GM10248 (cell line): ENCODE data around the gene TSPAN5.
A peak's percentile ranks its signal among the peaks of the same experiment; 100 is the strongest.

Experiments used
- CTCF ChIA-PET: fragments of 300-600 bp; sonication (Branson Sonifier 250); formaldehyde crosslinking; extraction: SDS; loops from one replicate; lab custom pipeline; 2021; ENCODE audit warnings: antibody characterized with exemption; lab: Yijun Ruan, JAX
- POLR2A ChIA-PET: fragments of 350-650 bp; sonication (Branson Sonifier 250); formaldehyde crosslinking; extraction: SDS; loops from one replicate; lab custom pipeline; 2020; ENCODE audit warnings: antibody characterized with exemption; lab: Yijun Ruan, JAX
- DNase-seq: peaks from one replicate; pipeline ENCODE4 v3.0.0; 2012; ENCODE audit errors: extremely low spot score
- TF ChIP-seq, protein P1 (sequence below): IDR thresholded peaks from 2 replicates; pipeline ENCODE4 v1.5.1; 2012; ENCODE audit warnings: mild to moderate bottlenecking, low read depth; ENCODE audit errors: extremely low read depth, missing control alignments, control extremely low read depth

Gene TSPAN5

DNA sequence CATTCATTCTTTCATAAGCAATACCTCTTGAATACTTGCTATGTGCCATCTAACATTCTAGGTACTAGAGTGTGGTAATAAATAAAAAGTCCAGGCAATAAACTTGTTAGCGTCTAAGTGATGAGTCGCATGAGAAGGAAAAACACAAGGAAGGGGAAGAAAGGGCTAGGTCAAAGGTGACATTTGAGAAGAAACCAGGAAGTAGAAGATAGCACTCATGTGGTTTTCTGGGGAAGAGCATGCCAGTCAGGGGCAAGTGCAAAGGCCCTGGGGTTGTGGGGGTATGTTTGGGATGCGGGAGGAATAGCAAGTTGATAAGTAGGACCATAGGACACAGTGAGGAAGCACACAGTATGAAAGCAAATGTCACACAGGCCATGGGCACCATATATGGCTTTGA, 157.0 kb downstream of the TSPAN5 start:
- TF ChIP-seq, protein P1, sequence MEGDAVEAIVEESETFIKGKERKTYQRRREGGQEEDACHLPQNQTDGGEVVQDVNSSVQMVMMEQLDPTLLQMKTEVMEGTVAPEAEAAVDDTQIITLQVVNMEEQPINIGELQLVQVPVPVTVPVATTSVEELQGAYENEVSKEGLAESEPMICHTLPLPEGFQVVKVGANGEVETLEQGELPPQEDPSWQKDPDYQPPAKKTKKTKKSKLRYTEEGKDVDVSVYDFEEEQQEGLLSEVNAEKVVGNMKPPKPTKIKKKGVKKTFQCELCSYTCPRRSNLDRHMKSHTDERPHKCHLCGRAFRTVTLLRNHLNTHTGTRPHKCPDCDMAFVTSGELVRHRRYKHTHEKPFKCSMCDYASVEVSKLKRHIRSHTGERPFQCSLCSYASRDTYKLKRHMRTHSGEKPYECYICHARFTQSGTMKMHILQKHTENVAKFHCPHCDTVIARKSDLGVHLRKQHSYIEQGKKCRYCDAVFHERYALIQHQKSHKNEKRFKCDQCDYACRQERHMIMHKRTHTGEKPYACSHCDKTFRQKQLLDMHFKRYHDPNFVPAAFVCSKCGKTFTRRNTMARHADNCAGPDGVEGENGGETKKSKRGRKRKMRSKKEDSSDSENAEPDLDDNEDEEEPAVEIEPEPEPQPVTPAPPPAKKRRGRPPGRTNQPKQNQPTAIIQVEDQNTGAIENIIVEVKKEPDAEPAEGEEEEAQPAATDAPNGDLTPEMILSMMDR = no peak
- no peak for DNase-seq
- CTCF ChIA-PET = interaction anchor here (1.3 kb wide), 1 partner anchor 12 kb away, joined by 3 read pairs; no protein-coding TSS in a partner anchor
- POLR2A ChIA-PET = no interaction called here

DNA sequence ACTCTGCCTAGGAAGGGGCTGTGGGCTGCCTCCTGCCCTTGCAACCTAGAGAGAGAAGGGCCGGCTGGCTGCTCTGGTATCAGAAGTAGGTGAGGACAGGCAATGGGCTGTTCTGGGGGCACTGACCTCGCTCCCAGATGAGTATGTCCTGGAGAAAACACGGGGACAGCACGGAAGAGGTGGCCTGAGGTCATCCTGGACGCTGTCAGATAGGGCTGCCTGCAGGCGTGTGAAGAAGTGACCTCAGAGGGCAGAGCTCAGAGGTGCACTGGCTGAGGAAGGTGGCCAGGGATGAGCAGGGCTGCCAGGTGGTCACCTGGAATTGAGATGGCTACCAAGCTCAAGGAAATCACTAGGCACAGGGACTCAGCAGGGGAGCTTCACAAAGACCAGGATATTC, 159.6 kb downstream of the TSPAN5 start:
- DNase-seq = no peak
- TF ChIP-seq, protein P1 = no peak
- ChIA-PET POLR2A (no interaction called here), CTCF (interaction anchor here (1.5 kb wide), 1 partner anchor 17 kb away, joined by 5 read pairs; no protein-coding TSS in a partner anchor)

- no peak for DNase-seq
- TF ChIP-seq, protein P1 = no peak
- ChIA-PET CTCF (interaction anchor here (1.3 to 4.8 kb wide), 4 partner anchors 10 to 77 kb away, joined by 3 to 14 read pairs (median 5); no protein-coding TSS in a partner anchor), POLR2A (no interaction called here)
Observed at GRCh38 chr4:98496152-98496845, 162.1 kb downstream of the TSPAN5 start.

GRCh38 chr4:98493296-98493695, 165.1 kb downstream of the TSPAN5 start:
- CTCF ChIA-PET = interaction anchor here (4.8 kb wide), 1 partner anchor 25 kb away, joined by 14 read pairs; no protein-coding TSS in a partner anchor
- DNase-seq = peak; percentile 35
- TF ChIP-seq, protein P1 = no peak
- POLR2A ChIA-PET = no interaction called here

DNA sequence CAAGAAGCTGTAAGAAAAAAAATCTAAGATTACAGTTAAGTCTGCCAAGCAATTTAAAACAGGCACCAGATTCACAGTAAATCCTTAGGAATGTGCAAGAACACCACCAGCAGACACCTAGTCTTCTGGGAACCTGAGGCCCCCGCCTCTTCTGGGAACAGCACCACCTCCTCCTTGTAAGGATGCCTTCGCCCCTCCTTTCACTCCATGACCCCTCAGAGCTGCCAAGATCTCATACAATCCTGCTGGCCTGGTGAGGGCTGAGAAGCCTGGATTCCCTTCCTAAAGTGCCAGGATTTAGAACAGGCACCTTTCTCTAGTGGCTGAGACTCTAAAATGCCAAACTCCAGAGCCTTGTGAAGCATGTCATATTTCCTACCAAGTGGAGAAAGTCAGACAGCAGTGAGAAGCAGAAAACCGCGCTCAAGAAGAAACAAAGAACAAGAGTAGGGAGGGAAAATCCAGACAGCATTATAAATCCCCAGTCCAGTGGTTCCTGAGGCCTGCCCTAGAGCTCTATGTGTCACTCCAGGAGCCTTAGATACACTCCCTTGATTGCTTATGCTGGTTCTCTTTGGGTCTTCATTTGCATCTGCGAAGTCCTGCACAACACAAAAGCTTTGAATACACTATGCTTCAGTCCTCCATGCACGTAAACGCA, 166.4 kb downstream of the TSPAN5 start:
- no peak for DNase-seq
- ChIA-PET POLR2A (no interaction called here), CTCF (interaction anchor here (1.1 to 4.8 kb wide), 3 partner anchors 9 to 24 kb away, joined by 3 to 14 read pairs (median 4); no protein-coding TSS in a partner anchor)
- TF ChIP-seq, protein P1 = no peak

DNA sequence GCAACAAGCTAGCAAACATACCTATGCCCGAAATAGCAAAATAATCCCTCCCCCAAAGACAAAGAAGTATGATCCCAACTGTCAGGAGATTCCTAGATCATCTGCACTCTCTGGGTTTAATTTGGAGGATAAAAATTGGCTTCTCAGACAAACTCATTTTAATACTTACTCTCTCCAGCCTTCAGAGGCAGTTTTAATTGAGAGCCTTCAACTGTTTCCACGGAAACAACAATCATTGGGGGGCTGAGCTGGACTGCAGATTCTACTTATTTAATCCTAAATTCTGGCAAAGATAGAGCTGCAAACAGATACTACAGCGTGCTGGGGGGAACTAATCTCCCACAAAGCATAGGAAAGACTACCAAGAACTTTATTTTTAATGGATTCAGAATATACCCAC, 168.2 kb downstream of the TSPAN5 start:
- no peak for DNase-seq
- CTCF ChIA-PET = interaction anchor here (1.2 to 1.3 kb wide), 2 partner anchors 11 to 12 kb away, joined by 3 read pairs; no protein-coding TSS in a partner anchor
- TF ChIP-seq, protein P1 = no peak
- POLR2A ChIA-PET = no interaction called here
